SIG-M5 (cell line): ENCODE measurements around the gene SOX11.

Experiments
- DNase-seq: peaks from one replicate; lab custom pipeline; 2025; lab: John Stamatoyannopoulos, UW

Gene SOX11

DNA sequence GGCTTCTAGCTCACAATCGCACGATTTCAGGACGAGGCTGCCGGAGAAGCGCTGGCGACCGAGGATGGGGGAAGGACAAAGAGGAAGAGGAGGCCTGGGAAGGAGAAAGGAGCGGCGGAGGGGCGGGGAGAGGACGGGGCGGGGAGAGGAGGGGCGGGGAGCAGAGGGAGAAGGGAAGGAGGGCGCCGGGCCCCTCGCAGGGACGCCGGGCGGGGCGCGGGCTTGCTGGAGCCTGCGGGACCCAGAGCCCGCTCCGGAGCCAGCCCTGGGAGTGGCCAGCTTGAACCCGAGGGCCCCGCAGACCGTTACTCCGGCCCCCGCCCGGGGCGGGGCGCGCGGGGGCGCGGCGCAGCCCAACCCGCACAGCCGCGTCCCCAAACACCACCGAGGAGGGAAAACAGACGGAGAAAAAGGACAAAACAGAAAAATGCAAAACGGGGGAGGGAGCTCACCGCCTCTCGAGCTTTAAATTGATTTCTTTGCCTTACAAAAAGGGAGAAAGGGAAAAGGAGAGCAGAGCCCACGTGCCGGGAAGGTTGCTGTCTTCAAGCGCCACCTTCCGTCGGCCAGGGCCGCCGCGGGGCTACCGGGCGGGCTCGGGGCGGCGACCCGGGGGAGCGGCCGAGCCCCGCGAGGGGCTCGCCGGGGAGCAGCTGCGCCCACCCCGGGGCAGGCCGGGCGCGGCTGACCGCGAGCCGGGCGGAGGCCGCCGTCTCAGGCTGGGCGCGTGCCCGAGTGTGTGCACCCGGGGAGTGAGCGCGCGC, 781 bp upstream of the SOX11 start:
- no peak for DNase-seq

DNA sequence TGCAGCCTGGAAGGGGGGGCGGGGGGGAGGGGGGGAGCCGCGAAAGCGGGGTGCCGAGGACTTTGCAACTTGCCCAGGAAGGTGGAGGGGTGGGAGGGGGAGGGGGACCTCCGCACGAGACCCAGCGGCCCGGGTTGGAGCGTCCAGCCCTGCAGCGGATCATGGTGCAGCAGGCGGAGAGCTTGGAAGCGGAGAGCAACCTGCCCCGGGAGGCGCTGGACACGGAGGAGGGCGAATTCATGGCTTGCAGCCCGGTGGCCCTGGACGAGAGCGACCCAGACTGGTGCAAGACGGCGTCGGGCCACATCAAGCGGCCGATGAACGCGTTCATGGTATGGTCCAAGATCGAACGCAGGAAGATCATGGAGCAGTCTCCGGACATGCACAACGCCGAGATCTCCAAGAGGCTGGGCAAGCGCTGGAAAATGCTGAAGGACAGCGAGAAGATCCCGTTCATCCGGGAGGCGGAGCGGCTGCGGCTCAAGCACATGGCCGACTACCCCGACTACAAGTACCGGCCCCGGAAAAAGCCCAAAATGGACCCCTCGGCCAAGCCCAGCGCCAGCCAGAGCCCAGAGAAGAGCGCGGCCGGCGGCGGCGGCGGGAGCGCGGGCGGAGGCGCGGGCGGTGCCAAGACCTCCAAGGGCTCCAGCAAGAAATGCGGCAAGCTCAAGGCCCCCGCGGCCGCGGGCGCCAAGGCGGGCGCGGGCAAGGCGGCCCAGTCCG, 540 bp downstream of the SOX11 start:
- no peak for DNase-seq

DNA sequence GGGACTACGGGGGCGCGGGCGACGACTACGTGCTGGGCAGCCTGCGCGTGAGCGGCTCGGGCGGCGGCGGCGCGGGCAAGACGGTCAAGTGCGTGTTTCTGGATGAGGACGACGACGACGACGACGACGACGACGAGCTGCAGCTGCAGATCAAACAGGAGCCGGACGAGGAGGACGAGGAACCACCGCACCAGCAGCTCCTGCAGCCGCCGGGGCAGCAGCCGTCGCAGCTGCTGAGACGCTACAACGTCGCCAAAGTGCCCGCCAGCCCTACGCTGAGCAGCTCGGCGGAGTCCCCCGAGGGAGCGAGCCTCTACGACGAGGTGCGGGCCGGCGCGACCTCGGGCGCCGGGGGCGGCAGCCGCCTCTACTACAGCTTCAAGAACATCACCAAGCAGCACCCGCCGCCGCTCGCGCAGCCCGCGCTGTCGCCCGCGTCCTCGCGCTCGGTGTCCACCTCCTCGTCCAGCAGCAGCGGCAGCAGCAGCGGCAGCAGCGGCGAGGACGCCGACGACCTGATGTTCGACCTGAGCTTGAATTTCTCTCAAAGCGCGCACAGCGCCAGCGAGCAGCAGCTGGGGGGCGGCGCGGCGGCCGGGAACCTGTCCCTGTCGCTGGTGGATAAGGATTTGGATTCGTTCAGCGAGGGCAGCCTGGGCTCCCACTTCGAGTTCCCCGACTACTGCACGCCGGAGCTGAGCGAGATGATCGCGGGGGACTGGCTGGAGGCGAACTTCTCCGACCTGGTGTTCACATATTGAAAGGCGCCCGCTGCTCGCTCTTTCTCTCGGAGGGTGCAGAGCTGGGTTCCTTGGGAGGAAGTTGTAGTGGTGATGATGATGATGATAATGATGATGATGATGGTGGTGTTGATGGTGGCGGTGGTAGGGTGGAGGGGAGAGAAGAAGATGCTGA, 1.4 kb downstream of the SOX11 start:
- no peak for DNase-seq

DNA sequence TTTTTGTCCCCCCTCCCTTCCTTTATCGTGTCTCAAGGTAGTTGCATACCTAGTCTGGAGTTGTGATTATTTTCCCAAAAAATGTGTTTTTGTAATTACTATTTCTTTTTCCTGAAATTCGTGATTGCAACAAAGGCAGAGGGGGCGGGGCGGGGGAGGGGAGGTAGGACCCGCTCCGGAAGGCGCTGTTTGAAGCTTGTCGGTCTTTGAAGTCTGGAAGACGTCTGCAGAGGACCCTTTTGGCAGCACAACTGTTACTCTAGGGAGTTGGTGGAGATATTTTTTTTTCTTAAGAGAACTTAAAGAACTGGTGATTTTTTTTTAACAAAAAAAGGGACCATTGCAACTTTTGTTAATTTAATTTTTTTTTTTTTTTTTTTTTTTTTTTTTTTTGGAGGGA, 2.1 kb downstream of the SOX11 start:
- DNase-seq, result no peak

DNA sequence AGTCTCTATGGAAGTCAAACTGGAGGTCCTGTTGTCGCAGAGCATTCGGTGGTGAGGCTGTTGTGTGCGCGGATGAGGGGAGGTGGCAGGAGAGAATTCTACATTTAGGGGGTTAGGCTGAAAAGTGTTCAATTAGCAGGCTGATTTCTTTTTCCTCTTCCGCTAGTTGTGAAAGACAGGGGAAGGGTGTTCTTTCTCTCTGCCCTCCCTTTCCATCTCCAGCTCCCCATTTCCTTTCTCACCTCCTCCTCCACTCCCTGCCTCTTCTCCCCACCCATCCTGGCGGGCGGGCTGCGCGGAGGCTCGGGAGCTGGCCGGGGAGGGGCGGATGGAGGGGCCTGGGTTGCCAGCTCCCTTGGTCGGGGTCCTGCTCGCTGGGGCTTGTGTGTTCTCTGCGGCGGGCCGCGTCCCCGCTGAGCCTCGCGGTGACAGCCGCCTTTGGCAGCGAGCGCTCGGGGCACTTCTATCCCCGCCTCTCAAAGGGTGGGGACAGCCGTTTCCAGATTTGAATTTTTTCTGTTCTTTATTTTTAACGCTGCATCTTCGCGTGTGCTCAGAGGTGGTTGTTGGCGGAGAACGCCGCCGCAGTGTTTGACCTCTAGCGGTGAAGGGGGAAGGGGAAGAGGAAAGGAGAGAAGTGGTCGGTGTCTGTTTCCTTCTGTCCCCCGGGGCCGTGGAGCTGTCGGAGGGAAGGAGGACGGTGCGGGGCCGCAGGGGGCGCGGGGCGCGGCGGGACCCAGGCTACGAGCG, 3.6 kb downstream of the SOX11 start:
- DNase-seq, result no peak

- no peak for DNase-seq
Observed at GRCh38 chr2:5696404-5696944, 4.3 kb downstream of the SOX11 start.

DNA sequence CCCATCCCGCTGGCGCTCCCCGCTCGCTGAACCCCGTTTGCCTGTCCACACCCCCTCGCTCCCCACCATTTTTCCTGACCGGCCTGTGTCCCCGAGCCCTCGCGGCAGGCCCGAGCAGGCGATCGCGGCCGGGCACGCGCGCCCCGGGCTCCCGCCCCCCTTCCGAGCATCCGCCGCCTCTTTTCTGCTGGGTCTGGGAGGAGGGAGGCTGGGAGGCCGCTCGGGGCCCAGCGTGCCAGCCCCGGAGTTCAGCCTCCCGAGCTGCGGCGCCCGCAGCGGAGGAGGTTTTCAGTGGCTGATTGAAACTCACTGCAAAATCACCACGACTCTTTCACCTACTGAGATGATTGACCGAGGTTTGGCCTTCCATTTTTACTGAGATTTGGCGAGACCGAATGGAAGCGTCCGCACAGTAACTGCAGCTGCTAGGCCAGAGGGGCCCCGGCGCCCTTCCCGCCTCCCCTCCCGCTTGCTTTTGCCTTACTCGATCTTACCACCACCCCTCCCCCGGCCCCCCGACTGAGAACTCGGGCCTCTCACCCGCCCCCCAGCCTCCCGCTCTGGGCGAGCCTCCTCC, 4.8 kb downstream of the SOX11 start:
- no peak for DNase-seq

GRCh38 chr2:5697562-5697961, 5.4 kb downstream of the SOX11 start:
- no peak for DNase-seq

GRCh38 chr2:5698134-5698533, 6.0 kb downstream of the SOX11 start:
- DNase-seq, result no peak

- no peak for DNase-seq
Observed at GRCh38 chr2:5699963-5700362, 7.8 kb downstream of the SOX11 start.

- no peak for DNase-seq
Observed at GRCh38 chr2:5700551-5700950, 8.4 kb downstream of the SOX11 start.

DNA sequence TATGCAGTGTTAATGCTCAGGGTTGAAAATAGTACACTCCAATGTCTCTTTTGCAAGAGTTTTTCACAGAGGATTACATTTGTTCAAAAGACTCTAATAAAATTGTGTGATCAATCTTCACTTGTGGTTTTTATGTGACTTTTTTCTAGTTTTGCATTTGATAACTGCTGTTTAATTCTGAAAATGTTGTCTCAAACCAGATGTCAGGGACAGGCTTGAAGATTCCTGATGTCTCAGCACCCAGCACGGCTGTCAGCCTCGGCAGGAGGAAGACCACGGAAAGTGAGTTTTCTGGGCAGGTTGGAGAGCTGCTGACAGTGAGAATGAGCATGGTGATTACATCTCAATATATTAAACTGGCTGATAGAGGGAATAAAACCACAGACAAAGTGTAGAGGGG, 9.1 kb downstream of the SOX11 start:
- no peak for DNase-seq

DNA sequence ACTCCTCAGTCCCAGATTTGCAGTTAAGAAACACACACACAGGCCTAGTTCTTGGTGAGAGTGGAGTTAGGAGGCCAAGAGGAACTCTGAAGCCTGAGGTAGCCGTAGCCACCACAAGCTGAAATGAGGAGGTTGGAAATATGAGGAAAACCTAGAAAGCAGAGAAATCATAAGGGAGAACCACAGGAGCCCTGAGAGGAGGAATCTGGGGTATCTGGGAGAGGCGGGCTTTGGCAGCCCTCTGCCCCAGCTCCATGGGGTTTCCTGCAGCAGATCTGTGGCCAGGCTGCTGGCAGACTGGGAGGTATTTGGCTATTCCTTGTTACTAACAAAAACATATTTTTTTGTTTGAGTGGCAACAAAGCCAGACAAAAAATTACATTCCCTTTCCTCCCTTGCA, 11.0 kb downstream of the SOX11 start:
- no peak for DNase-seq

- DNase-seq, result no peak
Observed at GRCh38 chr2:5705490-5705889, 13.3 kb downstream of the SOX11 start.

GRCh38 chr2:5706717-5707455, 14.7 kb downstream of the SOX11 start:
- no peak for DNase-seq

GRCh38 chr2:5710615-5711014, 18.4 kb downstream of the SOX11 start:
- DNase-seq, result no peak

DNA sequence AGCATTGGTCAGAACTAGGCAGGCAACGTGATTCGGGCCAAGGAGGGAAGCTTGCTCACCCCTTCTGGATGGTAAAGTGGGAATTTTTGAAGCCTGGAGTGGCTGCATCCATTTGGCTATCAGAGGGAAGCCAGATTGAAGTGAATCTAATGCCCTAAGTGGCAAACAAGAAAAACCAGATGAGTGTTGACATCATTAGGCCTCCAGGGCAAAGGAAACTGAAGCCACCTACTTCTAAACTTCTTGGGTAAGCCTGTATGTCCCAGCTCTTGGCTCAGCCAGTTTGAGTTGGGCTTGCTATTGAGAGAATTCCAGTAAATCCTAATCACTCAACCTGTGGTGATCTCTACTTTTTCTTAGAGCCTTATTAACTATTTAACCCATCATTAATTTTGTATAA, 20.9 kb downstream of the SOX11 start:
- DNase-seq, result no peak

GRCh38 chr2:5719629-5720334, 27.6 kb downstream of the SOX11 start:
- DNase-seq, result no peak

GRCh38 chr2:5720426-5720825, 28.2 kb downstream of the SOX11 start:
- DNase-seq, result no peak

DNA sequence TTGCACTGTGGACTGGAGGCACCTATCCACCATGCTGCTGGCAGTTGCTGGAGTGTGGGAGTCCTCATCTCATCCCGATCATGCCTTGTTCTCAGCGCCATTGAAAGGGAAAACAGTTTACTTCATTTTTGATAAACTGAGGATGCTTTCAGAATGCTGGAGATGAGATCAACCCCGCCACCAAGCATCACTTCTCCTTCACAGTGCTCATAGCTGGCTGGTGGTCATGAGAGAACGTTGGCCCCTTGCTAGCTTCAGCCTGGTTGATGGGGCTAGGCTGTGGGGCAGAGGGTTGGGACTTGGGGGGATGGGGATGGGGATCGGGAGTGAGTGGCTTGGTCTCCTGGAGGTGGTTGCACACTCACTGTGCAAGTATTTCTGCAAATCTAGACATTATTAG, 30.1 kb downstream of the SOX11 start:
- no peak for DNase-seq
